Measurements from ENCODE around the gene CREBBP. TPM values are rescaled to one million over a fixed set of nuclear protein-coding genes. Genes with fewer than 3 reads are reported as not detected.

Gene CREBBP
- total RNA-seq, 2 donors from 2014 or later: 35.3 to 57.7 TPM

DNA sequence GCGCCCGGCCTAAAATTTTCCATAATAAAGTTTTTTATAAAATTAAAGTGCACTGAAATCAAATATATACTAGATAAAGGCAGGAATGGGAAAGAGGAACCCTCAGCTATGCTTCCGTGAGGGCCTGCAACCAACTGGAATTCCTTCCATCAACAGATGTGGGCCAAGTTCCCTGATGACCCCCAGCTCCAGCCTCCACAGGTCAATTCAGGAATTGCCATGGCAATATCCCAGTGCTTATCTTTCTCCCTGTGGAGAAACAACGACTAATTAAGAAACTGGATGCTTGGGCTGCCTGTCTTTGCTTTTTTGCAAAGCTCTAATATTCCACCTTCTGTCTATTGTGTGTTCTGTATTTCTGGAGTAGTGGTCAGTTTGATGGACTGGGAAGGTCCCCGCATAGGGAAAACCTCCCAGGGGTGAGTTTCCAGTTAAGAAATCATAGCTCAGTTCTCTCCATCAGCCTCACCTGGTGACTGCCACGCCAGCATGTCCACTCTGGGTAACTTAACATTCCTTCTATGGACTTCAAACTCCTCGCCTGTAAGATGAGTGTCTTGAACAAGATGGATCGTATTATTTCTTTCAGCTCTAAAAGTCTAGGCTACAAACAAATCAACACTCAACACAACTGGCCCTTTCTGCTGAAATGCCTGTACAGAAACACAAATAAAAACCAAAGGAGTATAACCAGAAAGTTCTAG, 67.9 kb downstream of the CREBBP start:
- ATAC-seq: no peak

DNA sequence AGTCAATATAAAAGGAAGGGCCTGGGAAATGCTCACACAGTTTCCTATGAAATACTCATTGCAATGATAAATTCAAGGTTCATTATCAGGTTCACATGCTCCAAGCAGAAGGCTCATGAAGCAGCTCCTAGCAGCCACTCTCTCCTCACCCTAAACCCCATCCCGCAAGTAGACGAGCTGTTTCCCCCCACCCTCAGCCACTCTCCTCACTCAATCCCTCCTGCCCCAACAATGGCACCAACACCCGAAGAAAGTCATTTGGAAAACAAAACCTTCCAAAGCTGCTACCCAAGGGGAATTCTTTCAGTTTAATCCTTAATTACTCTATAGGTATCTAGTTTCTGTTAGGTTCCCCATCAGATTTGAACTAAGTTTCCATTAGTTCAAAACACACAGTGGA, 69.7 kb downstream of the CREBBP start:
- no peak for ATAC-seq
- no peak for TF ChIP-seq POLR2A (IDR thresholded peaks at IDR 0.05)
- TF ChIP-seq, protein P1, sequence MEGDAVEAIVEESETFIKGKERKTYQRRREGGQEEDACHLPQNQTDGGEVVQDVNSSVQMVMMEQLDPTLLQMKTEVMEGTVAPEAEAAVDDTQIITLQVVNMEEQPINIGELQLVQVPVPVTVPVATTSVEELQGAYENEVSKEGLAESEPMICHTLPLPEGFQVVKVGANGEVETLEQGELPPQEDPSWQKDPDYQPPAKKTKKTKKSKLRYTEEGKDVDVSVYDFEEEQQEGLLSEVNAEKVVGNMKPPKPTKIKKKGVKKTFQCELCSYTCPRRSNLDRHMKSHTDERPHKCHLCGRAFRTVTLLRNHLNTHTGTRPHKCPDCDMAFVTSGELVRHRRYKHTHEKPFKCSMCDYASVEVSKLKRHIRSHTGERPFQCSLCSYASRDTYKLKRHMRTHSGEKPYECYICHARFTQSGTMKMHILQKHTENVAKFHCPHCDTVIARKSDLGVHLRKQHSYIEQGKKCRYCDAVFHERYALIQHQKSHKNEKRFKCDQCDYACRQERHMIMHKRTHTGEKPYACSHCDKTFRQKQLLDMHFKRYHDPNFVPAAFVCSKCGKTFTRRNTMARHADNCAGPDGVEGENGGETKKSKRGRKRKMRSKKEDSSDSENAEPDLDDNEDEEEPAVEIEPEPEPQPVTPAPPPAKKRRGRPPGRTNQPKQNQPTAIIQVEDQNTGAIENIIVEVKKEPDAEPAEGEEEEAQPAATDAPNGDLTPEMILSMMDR (IDR thresholded peaks at IDR 0.05): no peak
- no peak overlapping the region for H3K27ac ChIP-seq
- H3K4me3 ChIP-seq: no peak overlapping the region
- H3K9me3 ChIP-seq: no peaks in the 10 kb centered on the region
- no peak for DNase-seq
- H3K27me3 ChIP-seq: no peaks in the 10 kb centered on the region
- no peaks in the 10 kb centered on the region for H3K36me3 ChIP-seq (replicated peaks in 1 of 2; ENCODE audit: insufficient read depth in 1 of 2, low read depth in 2 of 2)
- intact Hi-C loops (cut with DNase I): no loop called here
- H3K4me1 ChIP-seq: peaks cover 20% of the 10 kb centered on the region
- WGBS, 2 donors: 91 to 98% methylated on average over 3 of the region's 3 CpGs

More for the DNA sequence above, 67.9 kb downstream of the CREBBP start:
- 83 to 84% methylated on average over 8 of the region's 8 CpGs for WGBS, 2 donors
- Histone ChIP-seq H3K9me3 (no peaks in the 10 kb centered on the region), H3K4me3 (no peak overlapping the region), H3K36me3 (replicated peaks in 1 of 2; ENCODE audit: insufficient read depth in 1 of 2, low read depth in 2 of 2) (no peaks in the 10 kb centered on the region), H3K27ac (no peak overlapping the region), H3K4me1 (peaks cover 24% of the 10 kb centered on the region), H3K27me3 (no peaks in the 10 kb centered on the region)
- intact Hi-C loops (cut with DNase I): no loop called here
- TF ChIP-seq POLR2A (IDR thresholded peaks at IDR 0.05): no peak
- TF ChIP-seq, protein P1 (IDR thresholded peaks at IDR 0.05): no peak
- DNase-seq: no peak

DNA sequence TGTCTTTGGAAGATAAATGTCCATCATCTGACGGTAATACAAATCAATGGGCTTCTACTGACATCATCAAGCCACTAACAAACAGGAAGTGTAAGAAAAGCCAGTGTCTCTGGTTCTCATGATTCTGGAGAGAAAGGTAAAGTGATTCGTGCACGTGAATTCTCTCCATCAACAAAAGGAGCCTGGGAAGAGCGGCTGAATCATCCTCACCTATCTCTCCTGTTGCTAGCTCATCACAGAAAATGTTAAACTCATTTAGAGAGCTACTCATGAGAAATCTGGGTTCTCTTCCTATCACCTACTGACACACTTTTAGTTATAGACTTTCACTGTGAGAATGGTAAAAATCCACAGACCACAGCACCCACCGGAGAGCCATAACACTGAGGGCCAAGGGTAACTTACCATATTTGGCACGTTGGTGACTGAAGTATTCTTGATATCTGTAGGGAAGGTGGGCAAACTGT, 70.3 kb downstream of the CREBBP start:
- no peaks in the 10 kb centered on the region for H3K36me3 ChIP-seq (replicated peaks in 1 of 2; ENCODE audit: insufficient read depth in 1 of 2, low read depth in 2 of 2)
- H3K27me3 ChIP-seq: no peaks in the 10 kb centered on the region
- peaks cover 26% of the 10 kb centered on the region for H3K4me1 ChIP-seq
- H3K9me3 ChIP-seq: no peaks in the 10 kb centered on the region
- no peak overlapping the region for H3K27ac ChIP-seq
- no peak overlapping the region for H3K4me3 ChIP-seq
- TF ChIP-seq, protein P1 (IDR thresholded peaks at IDR 0.05): no peak
- TF ChIP-seq POLR2A (IDR thresholded peaks at IDR 0.05): no peak
- WGBS, 2 donors: 86 to 87% methylated on average over 6 of the region's 6 CpGs
- intact Hi-C loops (cut with DNase I): no loop called here
- ATAC-seq (no peak), DNase-seq (no peak)

DNA sequence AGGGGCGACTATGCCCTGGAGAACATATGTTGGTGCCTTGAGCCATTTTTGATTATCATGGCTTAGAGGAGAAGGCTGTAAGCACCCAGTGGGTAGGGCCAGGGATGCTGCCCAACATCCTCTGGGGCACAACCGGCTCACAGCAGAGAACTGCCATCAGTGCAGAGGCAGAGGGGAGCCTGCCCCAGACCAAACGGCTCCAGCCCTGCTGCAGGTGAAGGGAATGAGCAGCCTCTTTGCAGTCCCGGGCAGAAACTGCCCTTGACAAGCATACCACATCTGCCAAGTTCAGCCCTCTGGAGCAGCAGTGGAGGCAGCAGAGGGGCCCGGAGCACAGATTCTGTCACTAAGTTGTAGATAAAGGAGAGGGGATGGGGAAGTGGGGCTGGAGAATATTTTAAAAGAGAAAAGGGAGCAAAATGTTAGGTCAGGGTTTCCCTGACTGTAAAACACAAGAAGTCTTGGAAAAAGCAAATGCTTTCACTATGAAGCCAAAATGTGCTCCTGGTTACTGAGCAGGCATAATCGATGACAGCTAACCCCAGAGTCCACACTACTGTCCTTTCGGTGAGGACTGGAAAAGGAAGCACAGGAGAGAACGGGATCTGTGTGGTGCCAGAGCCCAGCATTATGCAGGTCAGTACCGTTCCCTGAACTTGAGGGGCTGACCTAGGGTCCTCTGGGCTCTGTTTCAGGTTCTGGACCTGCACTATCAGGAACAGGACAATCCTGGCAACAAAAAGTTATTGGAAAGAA, 72.0 kb downstream of the CREBBP start:
- intact Hi-C loops (cut with DNase I): no loop called here
- no peaks in the 10 kb centered on the region for H3K9me3 ChIP-seq
- ATAC-seq (no peak), DNase-seq (no peak)
- WGBS, 2 donors: 80 to 85% methylated on average over 8 to 9 of the region's 9 CpGs
- TF ChIP-seq, protein P1 (IDR thresholded peaks at IDR 0.05): no peak
- TF ChIP-seq POLR2A (IDR thresholded peaks at IDR 0.05): no peak
- H3K27me3 ChIP-seq: no peaks in the 10 kb centered on the region
- H3K27ac ChIP-seq: no peak overlapping the region
- no peak overlapping the region for H3K4me3 ChIP-seq
- peaks cover 27% of the 10 kb centered on the region for H3K4me1 ChIP-seq
- no peaks in the 10 kb centered on the region for H3K36me3 ChIP-seq (replicated peaks in 1 of 2; ENCODE audit: insufficient read depth in 1 of 2, low read depth in 2 of 2)
